Astrocyte of the spinal cord (primary cell): ENCODE measurements around the gene CCDC195.

Source experiments
- DNase-seq: peaks from one replicate; pipeline ENCODE4 v3.0.0; 2011; ENCODE audit warnings: low read depth, low spot score
- H3K4me3 ChIP-seq: 2 replicates; pipeline ENCODE4 v1.5.1; 2011; ENCODE audit warnings: low read depth, mild to moderate bottlenecking, low read length, moderate library complexity
- CTCF ChIP-seq: IDR thresholded peaks from 2 replicates; pipeline ENCODE4 v1.5.1; 2012; ENCODE audit warnings: low read depth, mild to moderate bottlenecking, low read length, inconsistent platforms
- in situ Hi-C: cut with HindIII; loops from 2 replicates; pipeline ENCODE4 v1.10.0; 2017; ENCODE audit warnings: low sequenced_read_pairs

CCDC195 gene

GRCh38 chr2:224747765-224748164, 31.6 kb upstream of the CCDC195 start:
- H3K4me3 ChIP-seq = no peak overlapping the region
- no peak for TF ChIP-seq CTCF
- DNase-seq = no peak
- in situ Hi-C loops = no loop called here

- no peak overlapping the region for H3K4me3 ChIP-seq
- no peak for DNase-seq
- in situ Hi-C loops = no loop called here
- TF ChIP-seq CTCF = no peak
These were observed 20.1 kb upstream of the CCDC195 start for GRCh38 chr2:224736227-224736626.

GRCh38 chr2:224734949-224735348, 18.8 kb upstream of the CCDC195 start:
- no peak for DNase-seq
- in situ Hi-C loops = no loop called here
- TF ChIP-seq CTCF = no peak
- no peak overlapping the region for H3K4me3 ChIP-seq

GRCh38 chr2:224731665-224732064, 15.5 kb upstream of the CCDC195 start:
- no peak for DNase-seq
- in situ Hi-C loops = no loop called here
- no peak for TF ChIP-seq CTCF
- H3K4me3 ChIP-seq = no peak overlapping the region

GRCh38 chr2:224729435-224729834, 13.3 kb upstream of the CCDC195 start:
- no peak overlapping the region for H3K4me3 ChIP-seq
- DNase-seq = no peak
- in situ Hi-C loops = no loop called here
- no peak for TF ChIP-seq CTCF

GRCh38 chr2:224724331-224724730, 8.2 kb upstream of the CCDC195 start:
- TF ChIP-seq CTCF = no peak
- no peak for DNase-seq
- in situ Hi-C loops = no loop called here
- no peak overlapping the region for H3K4me3 ChIP-seq
